Thyroid gland (tissue), 4 donors: Measurements from ENCODE around the gene CCDC157. TPM values are rescaled to one million over a fixed set of nuclear protein-coding genes. Genes with fewer than 3 reads are reported as not detected.

ENCODE experiments used
- DNase-seq, 2 donors: peaks; one replicate each; pipeline ENCODE4 v3.0.0-alpha.2; 2019
- H3K27ac ChIP-seq, 3 donors: fragments of 200-600 bp; sonication (generic); 1 replicate in 2 of 3; 2 replicates in 1 of 3; pipeline ENCODE4 v1.5.1; 2016 to 2019; ENCODE audit warnings: mild to moderate bottlenecking in 1 of 3, moderate library complexity in 1 of 3
- H3K27me3 ChIP-seq: fragments of 200-600 bp; sonication (generic); one replicate; pipeline ENCODE4 v1.5.1; 2019
- H3K36me3 ChIP-seq, 2 donors: fragments of 200-600 bp; sonication (generic); one replicate each; pipeline ENCODE4 v1.5.1; 2016 to 2019
- H3K4me1 ChIP-seq, 2 donors: fragments of 200-600 bp; sonication (generic); one replicate each; pipeline ENCODE4 v1.5.1; 2017 to 2019
- H3K4me3 ChIP-seq, 3 donors: fragments of 200-600 bp; sonication (generic); replicated peaks in 1 of 3; 1 replicate in 2 of 3; 2 replicates in 1 of 3; pipeline ENCODE4 v1.5.1; 2016; ENCODE audit warnings: mild to moderate bottlenecking in 1 of 3
- H3K9me3 ChIP-seq: fragments of 200-600 bp; sonication (generic); one replicate; pipeline ENCODE4 v1.5.1; 2017
- CTCF ChIP-seq, 6 experiments: fragments of 200-600 bp in 3 of 6; fragments of 450-650 bp in 3 of 6; sonication (generic) in 3 of 6; IDR thresholded peaks; one replicate each; pipeline ENCODE4 v1.5.1; 2016 to 2019; ENCODE audit warnings: antibody characterized with exemption in 6 of 6, mild to moderate bottlenecking in 2 of 6, inconsistent platforms in 1 of 6, moderate library complexity in 1 of 6
- POLR2A ChIP-seq, 2 donors: fragments of 450-650 bp; IDR thresholded peaks; one replicate each; pipeline ENCODE4 v1.6.1; 2017; ENCODE audit warnings: antibody characterized with exemption in 2 of 2, mild to moderate bottlenecking in 2 of 2, moderate library complexity in 1 of 2
- WGBS, 2 donors: methylation state at CpG; one replicate each; pipeline ENCODE4 v1.1.5; 2017; 5-methylcytosine and 5-hydroxymethylcytosine counted together
- intact Hi-C: fragments of 100-400 bp; cut with DNase I; formaldehyde crosslinking; loops from one replicate; pipeline ENCODE4 v1.15.1; 2023
- total RNA-seq, 4 donors: library from RNA; depleted of rRNA; stranded (reverse); fragments of >200 nt; gene quantifications; one replicate each; pipeline ENCODE4 v1.2.3, GENCODE V29; 2016

Gene CCDC157
- total RNA-seq, 4 donors from 2014 or later, result 8.1 to 18.3 (median 15.6) TPM

GRCh38 chr22:30362651-30363281 lies 6.0 kb downstream of the CCDC157 start:
- H3K27me3 ChIP-seq, result no peaks in the 10 kb centered on the region
- no peaks in the 10 kb centered on the region for H3K36me3 ChIP-seq
- WGBS, 2 donors, result 79 to 81% methylated on average over 7 of the region's 7 CpGs
- peaks cover 0 to 2% of the 10 kb centered on the region in 2 donors for H3K4me1 ChIP-seq
- no peaks in the 10 kb centered on the region for H3K9me3 ChIP-seq
- intact Hi-C loops, result no loop called here
- H3K27ac ChIP-seq, result no peak overlapping the region
- H3K4me3 ChIP-seq, result no peak overlapping the region
- no peak for DNase-seq
- TF ChIP-seq POLR2A (IDR thresholded peaks at IDR 0.05) (no peak), CTCF (IDR thresholded peaks at IDR 0.05) (no peak)

- Histone ChIP-seq H3K9me3 (no peaks in the 10 kb centered on the region), H3K36me3 (no peaks in the 10 kb centered on the region), H3K4me1 (no peaks in the 10 kb centered on the region), H3K4me3 (no peak overlapping the region), H3K27me3 (no peaks in the 10 kb centered on the region), H3K27ac (no peak overlapping the region)
- TF ChIP-seq CTCF (IDR thresholded peaks at IDR 0.05) (no peak), POLR2A (IDR thresholded peaks at IDR 0.05) (no peak)
- WGBS, 2 donors, result 95 to 98% methylated on average over 7 to 15 of the region's 18 CpGs
- DNase-seq, result no peak
- intact Hi-C loops, result no loop called here
Measured at GRCh38 chr22:30365891-30366290, 9.1 kb downstream of the CCDC157 start.

DNA sequence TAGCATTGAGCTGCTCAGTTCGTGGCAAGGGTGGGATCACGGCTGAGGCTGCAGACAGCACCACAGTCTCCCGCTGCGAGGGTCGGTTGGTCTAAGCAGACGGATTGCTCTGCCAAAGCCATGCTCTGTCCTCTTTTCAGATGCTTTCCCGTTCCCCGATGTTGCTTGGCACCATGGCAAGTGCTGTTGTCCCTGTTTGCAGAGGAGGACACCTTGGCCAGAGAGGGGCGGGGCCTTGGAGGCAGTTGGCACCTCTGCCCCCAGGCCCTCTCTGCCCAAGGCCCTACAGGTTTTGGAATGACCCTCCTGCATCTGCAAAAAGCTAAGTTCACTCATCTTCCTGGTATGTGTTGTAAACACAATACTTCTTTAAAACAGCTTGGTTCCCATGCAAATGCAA lies 11.6 kb downstream of the CCDC157 start:
- Histone ChIP-seq H3K4me3 (no peak overlapping the region), H3K9me3 (no peaks in the 10 kb centered on the region), H3K27me3 (no peaks in the 10 kb centered on the region), H3K36me3 (no peaks in the 10 kb centered on the region), H3K4me1 (no peaks in the 10 kb centered on the region), H3K27ac (no peak overlapping the region)
- no peak for TF ChIP-seq POLR2A (IDR thresholded peaks at IDR 0.05)
- intact Hi-C loops, result no loop called here
- no peak for DNase-seq
- WGBS, 2 donors, result 86 to 91% methylated on average over 9 of the region's 9 CpGs

DNA sequence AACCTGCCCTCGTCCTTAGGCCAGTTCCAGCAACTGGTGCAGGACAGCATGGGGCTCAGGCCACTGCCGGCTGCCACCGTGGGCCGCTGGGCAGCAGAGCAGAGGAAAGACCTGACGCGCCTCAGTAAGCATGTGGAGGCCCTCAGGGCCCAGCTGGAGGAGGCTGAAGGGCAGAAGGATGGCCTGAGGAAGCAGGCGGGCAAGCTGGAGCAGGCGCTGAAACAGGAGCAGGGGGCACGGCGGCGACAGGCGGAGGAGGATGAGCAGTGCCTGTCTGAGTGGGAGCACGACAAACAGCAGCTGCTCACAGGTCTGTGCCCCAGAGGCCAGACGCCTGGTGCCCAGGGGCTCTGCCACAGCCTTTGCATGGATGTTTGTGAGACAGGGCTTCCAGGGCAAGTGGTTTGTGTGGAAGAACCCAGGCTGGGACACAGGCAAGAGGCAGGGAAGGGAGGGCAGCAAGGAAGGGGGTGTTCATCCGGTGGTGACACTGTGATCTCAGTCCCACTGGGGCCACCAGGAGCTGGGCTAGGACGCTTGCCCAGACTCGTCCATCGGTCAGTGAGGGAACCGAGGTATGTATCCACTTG lies 13.9 kb downstream of the CCDC157 start:
- Histone ChIP-seq H3K27me3 (no peaks in the 10 kb centered on the region), H3K4me1 (no peaks in the 10 kb centered on the region), H3K9me3 (no peaks in the 10 kb centered on the region), H3K4me3 (no peak overlapping the region), H3K36me3 (no peaks in the 10 kb centered on the region), H3K27ac (no peak overlapping the region)
- no peak for DNase-seq
- intact Hi-C loops, result no loop called here
- TF ChIP-seq CTCF (IDR thresholded peaks at IDR 0.05), result no peak
- no peak for TF ChIP-seq POLR2A (IDR thresholded peaks at IDR 0.05)
- 76 to 82% methylated on average over 18 to 19 of the region's 19 CpGs for WGBS, 2 donors

- 80 to 86% methylated on average over 2 to 6 of the region's 9 CpGs for WGBS, 2 donors
Measured at GRCh38 chr22:30371321-30371720, 14.5 kb downstream of the CCDC157 start.

More at GRCh38 chr22:30371321-30371720, 14.5 kb downstream of the CCDC157 start:
- no peaks in the 10 kb centered on the region for H3K36me3 ChIP-seq
- no peak overlapping the region for H3K27ac ChIP-seq
- TF ChIP-seq CTCF (IDR thresholded peaks at IDR 0.05) (no peak), POLR2A (IDR thresholded peaks at IDR 0.05) (no peak)
- no peak overlapping the region for H3K4me3 ChIP-seq
- no peak for DNase-seq
- no peaks in the 10 kb centered on the region for H3K27me3 ChIP-seq
- no peaks in the 10 kb centered on the region for H3K4me1 ChIP-seq
- no peaks in the 10 kb centered on the region for H3K9me3 ChIP-seq
- intact Hi-C loops, result no loop called here
